ENCODE results near the gene PODNL1. TPM values are rescaled to one million over a fixed set of nuclear protein-coding genes. Genes with fewer than 3 reads are reported as not detected.

The PODNL1 gene
- total RNA-seq, 5 donors from 2014 or later (not counting 1 experiment from before 2014, with no cell fraction given), result 0.09 TPM; not detected in 4

Other genes with a start within 250 kb of the PODNL1 start
- 100 to 1,000 TPM in 2 of 5 donors, 10 to 100 TPM in 3; 37.6 to 107 (median 94.3) TPM for gene MRI1, start 173.9 kb downstream of the PODNL1 start, total RNA-seq
- 10 to 100 TPM; 69.7 to 82.1 (median 76.8) TPM for gene C19orf53, start 164.0 kb downstream of the PODNL1 start, total RNA-seq
- gene ZSWIM4, start 143.0 kb downstream of the PODNL1 start, total RNA-seq, result 1 to 10 TPM; 5.4 to 9.8 (median 9.0) TPM
- gene NANOS3, start 61.3 kb downstream of the PODNL1 start, total RNA-seq, result 1 to 10 TPM in 3 of 5 donors, under 1 TPM in 1, not detected in 1; 0.85 to 2.3 (median 1.5) TPM
- gene BRME1, start 32.3 kb downstream of the PODNL1 start, total RNA-seq, result 1 to 10 TPM; 1.3 to 3.6 (median 1.7) TPM
- 10 to 100 TPM; 25.9 to 41.3 (median 37.4) TPM for gene CC2D1A, start 32.2 kb downstream of the PODNL1 start, total RNA-seq
- 100 to 1,000 TPM in 3 of 5 donors, 10 to 100 TPM in 2; 67.3 to 118 (median 110) TPM for gene DCAF15, start 14.1 kb upstream of the PODNL1 start, total RNA-seq
- 10 to 100 TPM; 18.4 to 27.1 (median 23.1) TPM for gene RFX1, start 67.9 kb upstream of the PODNL1 start, total RNA-seq
- not detected for gene RLN3, start 89.7 kb upstream of the PODNL1 start, total RNA-seq
- gene IL27RA, start 93.3 kb upstream of the PODNL1 start, total RNA-seq, result 10 to 100 TPM; 44.2 to 82.4 (median 66.5) TPM
- gene PALM3, start 123.7 kb upstream of the PODNL1 start, total RNA-seq, result under 1 TPM in 2 of 5 donors, not detected in 3; 0.16 to 0.39 TPM
- gene MISP3, start 134.4 kb upstream of the PODNL1 start, total RNA-seq, result 1 to 10 TPM in 3 of 5 donors, under 1 TPM in 2; 0.28 to 2.0 (median 1.1) TPM
- under 1 TPM in 3 of 5 donors, not detected in 2; 0.53 to 0.98 (median 0.58) TPM for gene C19orf67, start 147.4 kb upstream of the PODNL1 start, total RNA-seq
- 10 to 100 TPM; 38.9 to 75.0 (median 59.2) TPM for gene SAMD1, start 152.3 kb upstream of the PODNL1 start, total RNA-seq
- gene PRKACA, start 179.3 kb upstream of the PODNL1 start, total RNA-seq, result 10 to 100 TPM; 43.0 to 53.5 (median 48.9) TPM
- gene ASF1B, start 198.2 kb upstream of the PODNL1 start, total RNA-seq, result 1 to 10 TPM; 2.6 to 4.4 (median 3.3) TPM

Data from T-cell (primary cell).